DOHH2 (cell line): ENCODE results near the gene SBK1.
A peak's percentile ranks its signal among the peaks of the same experiment; 100 is the strongest.
"Not testable (repeated sequence)": the region's sequence is repeated elsewhere in the genome, so short reads cannot be mapped to it uniquely, and the experiment has no call there.

ENCODE experiments used
- H3F3A ChIP-seq: fragments of 200-600 bp; sonication (generic), shearing (Covaris generic); 2 replicates; pipeline ENCODE4 v1.6.0; 2016; ENCODE audit warnings: antibody characterized with exemption, mild to moderate bottlenecking; ENCODE audit not compliant: control insufficient read depth, insufficient read depth
- H3K27ac ChIP-seq: fragments of 200-600 bp; sonication (generic); 2 replicates; pipeline ENCODE4 v1.5.1; 2014; ENCODE audit warnings: low read depth, mild to moderate bottlenecking, low read length, moderate library complexity
- H3K27me3 ChIP-seq: fragments of 200-600 bp; sonication (generic); 2 replicates; pipeline ENCODE4 v1.6.1; 2014; ENCODE audit warnings: mild to moderate bottlenecking, low read length, mixed read lengths; ENCODE audit not compliant: control insufficient read depth
- H3K36me3 ChIP-seq: fragments of 200-600 bp; sonication (generic); 2 replicates; pipeline ENCODE4 v1.6.1; 2014; ENCODE audit warnings: mild to moderate bottlenecking, low read length, moderate library complexity, mixed read lengths; ENCODE audit not compliant: control insufficient read depth
- H3K4me1 ChIP-seq: fragments of 200-600 bp; sonication (generic); 2 replicates; pipeline ENCODE4 v1.6.1; 2014; ENCODE audit warnings: mild to moderate bottlenecking, low read length, mixed read lengths; ENCODE audit not compliant: control insufficient read depth
- H3K4me2 ChIP-seq: fragments of 200-600 bp; sonication (generic); 2 replicates; pipeline ENCODE4 v1.6.0; 2014; ENCODE audit warnings: mild to moderate bottlenecking, low read length, moderate library complexity
- H3K4me3 ChIP-seq: fragments of 200-600 bp; sonication (generic); 2 replicates; pipeline ENCODE4 v1.5.1; 2014; ENCODE audit warnings: mild to moderate bottlenecking, low read length, mixed read lengths
- H3K79me2 ChIP-seq: fragments of 200-600 bp; sonication (generic); 2 replicates; pipeline ENCODE4 v1.6.1; 2014; ENCODE audit warnings: mild to moderate bottlenecking, low read length, mixed read lengths; ENCODE audit not compliant: control insufficient read depth
- H3K9me2 ChIP-seq: fragments of 200-600 bp; sonication (generic); replicated peaks from 2 replicates; pipeline ENCODE4 v1.6.1; 2014; ENCODE audit warnings: mild to moderate bottlenecking, low read length, mixed read lengths; ENCODE audit not compliant: control insufficient read depth
- H3K9me3 ChIP-seq: fragments of 200-600 bp; sonication (generic); 2 replicates; pipeline ENCODE4 v1.6.1; 2014; ENCODE audit warnings: antibody characterized with exemption, low read length, mixed read lengths; ENCODE audit not compliant: control insufficient read depth, insufficient read depth
- H4K20me1 ChIP-seq: fragments of 200-600 bp; sonication (generic); 2 replicates; pipeline ENCODE4 v1.6.0; 2014; ENCODE audit warnings: low read depth, mild to moderate bottlenecking, antibody characterized with exemption, low read length, moderate library complexity; ENCODE audit not compliant: control insufficient read depth, insufficient read depth
- EZH2phosphoT487 ChIP-seq: fragments of 200-600 bp; sonication (generic); IDR thresholded peaks from 2 replicates; pipeline ENCODE4 v1.6.1; 2017; ENCODE audit warnings: borderline replicate concordance, mild to moderate bottlenecking, antibody characterized with exemption, low read length, moderate library complexity, mixed read lengths
- TF ChIP-seq, protein P1 (sequence below): fragments of 200-600 bp; sonication (generic); IDR thresholded peaks from one replicate; pipeline ENCODE4 v1.5.1; 2014; ENCODE audit warnings: antibody characterized with exemption, mild to moderate bottlenecking, low read depth, low read length; ENCODE audit not compliant: poor library complexity, severe bottlenecking

SBK1 gene

DNA sequence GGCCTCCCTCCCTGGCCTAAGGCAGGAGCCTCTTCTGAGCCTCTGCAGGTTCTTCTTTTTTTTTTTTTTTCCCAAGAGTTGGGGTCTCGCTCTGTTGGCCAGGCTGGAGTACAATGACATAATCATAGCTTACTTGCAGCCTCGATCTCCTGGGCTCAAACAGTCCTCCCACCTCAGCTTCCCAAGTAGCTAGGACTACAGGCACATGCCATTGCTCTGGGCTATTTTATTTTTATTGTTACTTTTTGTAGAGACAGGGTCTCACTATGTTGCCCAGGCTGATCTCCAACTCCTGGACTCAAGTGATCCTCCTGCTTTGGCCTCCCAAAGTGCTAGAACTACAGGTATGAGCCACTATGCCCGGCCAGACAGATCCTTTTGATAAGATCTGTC lies 32.6 kb downstream of the SBK1 start:
- Histone ChIP-seq H3K27ac (no peak overlapping the region), H3K9me3 (no peaks in the 10 kb centered on the region), H3K27me3 (no peaks in the 10 kb centered on the region), H3K9me2 (no peaks in the 10 kb centered on the region), H3K4me3 (no peak overlapping the region), H3K4me1 (no peaks in the 10 kb centered on the region), H3F3A (no peaks in the 10 kb centered on the region), H3K79me2 (no peaks in the 10 kb centered on the region), H3K36me3 (no peaks in the 10 kb centered on the region), H3K4me2 (no peak overlapping the region), H4K20me1 (no peaks in the 10 kb centered on the region)
- TF ChIP-seq, protein P1, sequence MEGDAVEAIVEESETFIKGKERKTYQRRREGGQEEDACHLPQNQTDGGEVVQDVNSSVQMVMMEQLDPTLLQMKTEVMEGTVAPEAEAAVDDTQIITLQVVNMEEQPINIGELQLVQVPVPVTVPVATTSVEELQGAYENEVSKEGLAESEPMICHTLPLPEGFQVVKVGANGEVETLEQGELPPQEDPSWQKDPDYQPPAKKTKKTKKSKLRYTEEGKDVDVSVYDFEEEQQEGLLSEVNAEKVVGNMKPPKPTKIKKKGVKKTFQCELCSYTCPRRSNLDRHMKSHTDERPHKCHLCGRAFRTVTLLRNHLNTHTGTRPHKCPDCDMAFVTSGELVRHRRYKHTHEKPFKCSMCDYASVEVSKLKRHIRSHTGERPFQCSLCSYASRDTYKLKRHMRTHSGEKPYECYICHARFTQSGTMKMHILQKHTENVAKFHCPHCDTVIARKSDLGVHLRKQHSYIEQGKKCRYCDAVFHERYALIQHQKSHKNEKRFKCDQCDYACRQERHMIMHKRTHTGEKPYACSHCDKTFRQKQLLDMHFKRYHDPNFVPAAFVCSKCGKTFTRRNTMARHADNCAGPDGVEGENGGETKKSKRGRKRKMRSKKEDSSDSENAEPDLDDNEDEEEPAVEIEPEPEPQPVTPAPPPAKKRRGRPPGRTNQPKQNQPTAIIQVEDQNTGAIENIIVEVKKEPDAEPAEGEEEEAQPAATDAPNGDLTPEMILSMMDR, result no peak
- TF ChIP-seq EZH2phosphoT487, result no peak

DNA sequence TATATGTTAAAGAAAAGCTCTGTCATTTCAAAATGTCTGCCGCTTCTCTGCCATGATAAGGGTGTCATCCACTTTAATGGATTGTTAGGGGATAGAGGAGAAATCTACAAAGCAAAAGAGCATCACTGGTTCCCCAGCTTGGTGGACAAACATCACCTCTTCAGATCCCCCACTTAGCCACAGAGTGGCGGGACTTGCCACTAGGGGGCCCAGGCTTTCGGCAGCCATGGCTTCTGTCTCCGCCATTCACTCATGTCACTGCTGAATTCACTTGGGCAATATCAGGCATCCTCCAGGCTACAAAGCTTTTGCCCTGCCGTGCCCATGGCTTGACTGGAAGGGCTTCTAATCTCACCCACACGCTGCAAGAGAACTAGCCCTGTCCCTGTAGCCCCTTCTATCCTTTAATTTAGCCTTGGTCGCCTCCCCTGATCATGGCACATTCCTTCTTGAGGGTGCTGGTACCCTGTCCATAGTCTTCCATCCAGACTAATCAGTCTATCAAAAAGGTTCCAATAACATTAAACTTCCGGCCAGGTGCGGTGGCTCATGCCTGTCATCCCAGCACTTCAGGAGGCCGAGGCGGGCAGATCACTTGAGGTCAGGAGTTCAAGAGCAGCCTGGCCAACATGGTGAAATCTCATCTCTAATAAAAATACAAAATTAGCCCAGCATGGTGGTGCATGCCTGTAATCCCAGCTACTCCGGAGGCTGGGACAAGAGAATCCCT lies 34.7 kb downstream of the SBK1 start:
- H3F3A ChIP-seq, result no peaks in the 10 kb centered on the region
- H3K4me2 ChIP-seq, result no peak overlapping the region
- no peak for TF ChIP-seq EZH2phosphoT487
- TF ChIP-seq, protein P1, result peak; percentile 92
- H3K4me1 ChIP-seq, result peaks cover 3% of the 10 kb centered on the region
- no peaks in the 10 kb centered on the region for H3K79me2 ChIP-seq
- H3K27me3 ChIP-seq, result no peaks in the 10 kb centered on the region
- no peaks in the 10 kb centered on the region for H4K20me1 ChIP-seq
- no peak overlapping the region for H3K4me3 ChIP-seq
- H3K9me3 ChIP-seq, result no peaks in the 10 kb centered on the region
- no peak overlapping the region for H3K27ac ChIP-seq
- H3K36me3 ChIP-seq, result no peaks in the 10 kb centered on the region
- no peaks in the 10 kb centered on the region for H3K9me2 ChIP-seq

DNA sequence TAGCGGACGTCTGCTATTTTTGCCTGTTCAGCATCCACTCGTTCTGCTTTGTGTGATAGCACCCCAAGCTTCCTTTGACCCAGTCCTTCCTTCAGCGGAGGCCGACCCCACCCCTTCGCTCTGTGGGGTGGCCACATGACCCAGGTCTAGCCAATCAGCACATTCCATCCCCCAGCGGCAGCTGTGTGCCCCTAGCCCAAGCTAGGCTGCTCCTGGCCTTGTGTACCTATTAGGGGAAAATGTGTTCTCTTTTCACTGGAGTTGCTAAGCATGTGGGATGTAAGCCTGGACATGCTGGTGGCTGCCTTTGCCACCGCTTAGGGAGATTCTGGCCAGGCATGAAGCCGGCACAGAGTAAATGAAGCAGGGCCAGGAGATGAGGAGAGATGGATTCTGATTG lies 37.9 kb downstream of the SBK1 start:
- not testable (repeated sequence) for H3K36me3 ChIP-seq, H3K4me2 ChIP-seq

DNA sequence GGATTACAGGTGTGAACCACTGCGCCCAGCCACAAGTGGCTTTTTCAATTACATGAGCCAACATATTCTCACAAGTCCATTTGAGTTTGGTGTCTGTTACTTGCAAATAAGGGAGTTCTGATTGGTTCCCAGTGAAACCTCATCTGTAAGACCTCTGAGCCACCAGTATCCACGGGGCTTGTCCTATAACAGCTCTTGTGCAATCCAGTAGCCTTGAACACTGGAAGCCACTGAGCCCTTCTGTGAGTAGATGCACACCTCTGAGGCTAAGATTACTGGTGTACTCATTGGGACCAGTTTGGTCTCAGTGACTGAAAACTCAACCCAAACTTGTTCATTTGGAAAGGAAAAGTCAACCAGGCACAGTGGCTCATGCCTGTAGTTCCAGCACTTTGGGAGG lies 38.7 kb downstream of the SBK1 start:
- H3K27me3 ChIP-seq, H3K4me1 ChIP-seq, H3K4me3 ChIP-seq, H3F3A ChIP-seq, H3K36me3 ChIP-seq, H3K27ac ChIP-seq, H3K9me2 ChIP-seq, H3K79me2 ChIP-seq, H4K20me1 ChIP-seq, H3K9me3 ChIP-seq, H3K4me2 ChIP-seq: not testable (repeated sequence)

More for the DNA sequence above, 37.9 kb downstream of the SBK1 start:
- H3K4me1 ChIP-seq, H3K9me2 ChIP-seq, H3K4me3 ChIP-seq, H4K20me1 ChIP-seq, H3F3A ChIP-seq, H3K27ac ChIP-seq, H3K79me2 ChIP-seq, H3K27me3 ChIP-seq, H3K9me3 ChIP-seq: not testable (repeated sequence)

DNA sequence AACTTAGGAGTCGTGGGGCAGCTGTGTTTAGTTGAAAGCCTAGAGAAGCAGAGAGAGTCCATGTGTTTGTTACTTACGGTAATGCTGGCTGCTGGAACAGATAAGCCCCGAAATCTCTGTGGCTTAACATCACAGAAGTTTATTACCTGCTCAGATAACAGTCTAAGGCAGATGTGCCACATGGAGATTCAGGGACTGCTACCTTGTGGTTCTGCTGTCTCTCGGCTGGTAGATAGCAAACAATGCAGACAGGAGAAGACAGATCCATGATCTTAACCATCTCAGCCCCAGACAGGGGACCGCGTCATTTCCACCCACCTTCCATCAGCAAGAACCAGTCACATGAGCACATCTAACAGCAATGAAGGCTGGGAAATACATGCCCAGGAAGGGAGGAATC lies 40.3 kb downstream of the SBK1 start:
- not testable (repeated sequence) for H3K4me2 ChIP-seq, H3K4me1 ChIP-seq, H3K79me2 ChIP-seq

DNA sequence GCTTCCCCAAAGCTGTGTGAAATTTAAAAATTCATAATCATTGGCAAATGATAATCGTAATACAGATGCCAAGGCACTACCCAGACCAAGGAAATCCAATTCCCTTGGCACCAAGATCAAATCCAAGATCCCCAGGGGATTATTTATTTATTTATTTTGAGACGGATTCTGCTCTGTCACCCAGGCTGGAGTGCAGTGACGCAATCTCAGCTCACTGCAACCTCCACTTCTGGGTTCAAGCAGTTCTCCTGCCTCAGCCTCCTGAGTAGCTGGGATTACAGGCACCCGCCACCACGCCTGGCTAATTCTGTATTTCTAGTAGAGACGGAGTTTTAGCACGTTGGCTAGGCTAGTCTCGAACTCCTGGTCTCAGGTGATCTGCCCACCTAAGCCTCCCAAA lies 43.4 kb downstream of the SBK1 start:
- H3K79me2 ChIP-seq, H4K20me1 ChIP-seq, H3F3A ChIP-seq, H3K27me3 ChIP-seq, H3K27ac ChIP-seq, H3K4me2 ChIP-seq, H3K9me2 ChIP-seq, H3K4me3 ChIP-seq, H3K36me3 ChIP-seq, H3K9me3 ChIP-seq, H3K4me1 ChIP-seq: not testable (repeated sequence)

More for the DNA sequence above, 40.3 kb downstream of the SBK1 start:
- not testable (repeated sequence) for H3K36me3 ChIP-seq, H4K20me1 ChIP-seq, H3K9me2 ChIP-seq, H3K27ac ChIP-seq, H3K9me3 ChIP-seq, H3F3A ChIP-seq, H3K4me3 ChIP-seq, H3K27me3 ChIP-seq
